ENCODE data around the gene AKIRIN2. TPM values are rescaled to one million over a fixed set of nuclear protein-coding genes. Genes with fewer than 3 reads are reported as not detected.
A peak's percentile ranks its signal among the peaks of the same experiment; 100 is the strongest.

The AKIRIN2 gene
- total and polyA plus RNA-seq, 2 experiments from 2014 or later, result 24.2 to 49.6 TPM

DNA sequence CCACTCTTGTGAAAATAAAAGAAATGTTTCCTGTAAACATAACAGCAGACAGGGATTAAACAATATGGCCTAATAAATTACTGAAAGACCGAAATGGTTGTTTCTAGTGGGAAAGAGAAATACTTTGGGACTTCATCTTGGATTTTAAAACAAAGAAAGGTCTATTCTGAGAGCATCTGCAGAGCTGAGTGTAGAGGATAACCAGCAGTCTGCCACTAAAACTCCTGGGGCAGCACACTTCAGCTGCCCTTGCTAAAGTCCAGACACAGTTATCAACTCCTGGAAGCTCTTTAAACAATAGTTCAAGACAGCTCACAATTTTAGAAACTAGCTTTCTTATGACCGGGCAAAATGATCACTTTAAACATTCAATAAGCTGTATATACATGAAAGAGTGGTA, 38.6 kb downstream of the AKIRIN2 start:
- 30% methylated on average over 2 of the region's 2 CpGs for WGBS (ENCODE audit: low lambda C conversion rate, missing lambda C conversion rate)
- TF ChIP-seq EZH2phosphoT487 (IDR thresholded peaks at IDR 0.05; ENCODE audit: low read depth, severe bottlenecking, unreplicated experiment) (no peak), EZH2 (IDR thresholded peaks at IDR 0.05; ENCODE audit: borderline replicate concordance) (no peak)
- TF ChIP-seq, protein P1, sequence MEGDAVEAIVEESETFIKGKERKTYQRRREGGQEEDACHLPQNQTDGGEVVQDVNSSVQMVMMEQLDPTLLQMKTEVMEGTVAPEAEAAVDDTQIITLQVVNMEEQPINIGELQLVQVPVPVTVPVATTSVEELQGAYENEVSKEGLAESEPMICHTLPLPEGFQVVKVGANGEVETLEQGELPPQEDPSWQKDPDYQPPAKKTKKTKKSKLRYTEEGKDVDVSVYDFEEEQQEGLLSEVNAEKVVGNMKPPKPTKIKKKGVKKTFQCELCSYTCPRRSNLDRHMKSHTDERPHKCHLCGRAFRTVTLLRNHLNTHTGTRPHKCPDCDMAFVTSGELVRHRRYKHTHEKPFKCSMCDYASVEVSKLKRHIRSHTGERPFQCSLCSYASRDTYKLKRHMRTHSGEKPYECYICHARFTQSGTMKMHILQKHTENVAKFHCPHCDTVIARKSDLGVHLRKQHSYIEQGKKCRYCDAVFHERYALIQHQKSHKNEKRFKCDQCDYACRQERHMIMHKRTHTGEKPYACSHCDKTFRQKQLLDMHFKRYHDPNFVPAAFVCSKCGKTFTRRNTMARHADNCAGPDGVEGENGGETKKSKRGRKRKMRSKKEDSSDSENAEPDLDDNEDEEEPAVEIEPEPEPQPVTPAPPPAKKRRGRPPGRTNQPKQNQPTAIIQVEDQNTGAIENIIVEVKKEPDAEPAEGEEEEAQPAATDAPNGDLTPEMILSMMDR (IDR thresholded peaks at IDR 0.05; ENCODE audit: poor library complexity), result no peak
- peak overlapping the region; percentile 35 for H3K27ac ChIP-seq

DNA sequence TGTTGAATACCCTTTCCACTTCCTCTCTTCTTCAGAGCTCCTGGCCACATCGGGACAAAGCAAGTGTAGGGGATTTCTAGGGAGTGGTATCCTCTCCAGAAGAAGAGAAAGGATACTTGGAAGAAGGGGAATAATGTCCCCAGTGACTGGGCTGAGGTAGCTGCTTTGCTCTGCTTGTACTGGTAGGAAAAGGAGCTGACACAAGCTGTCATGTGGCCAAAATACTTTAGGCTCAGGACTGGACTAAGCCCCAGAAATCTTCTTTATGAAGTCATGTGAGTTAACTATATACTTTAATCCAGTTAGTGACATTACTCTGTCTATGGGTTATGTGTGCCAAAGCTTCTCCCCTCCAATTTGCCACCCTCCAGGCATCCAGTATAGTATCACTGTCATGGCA, 40.5 kb downstream of the AKIRIN2 start:
- no peak overlapping the region for H2AFZ ChIP-seq
- WGBS (ENCODE audit: low lambda C conversion rate, missing lambda C conversion rate), result 89% methylated on average over 1 of the region's 1 CpG
- H3K27me3 ChIP-seq, result no peaks in the 10 kb centered on the region
- H3K36me3 ChIP-seq (replicated peaks; ENCODE audit: insufficient read depth, low read depth), result no peaks in the 10 kb centered on the region
- no peaks in the 10 kb centered on the region for H4K20me1 ChIP-seq (ENCODE audit: insufficient read depth, poor library complexity, severe bottlenecking)
- peaks cover 8% of the 10 kb centered on the region for H3K4me1 ChIP-seq (ENCODE audit: insufficient read depth)
- no peak overlapping the region for H3K4me2 ChIP-seq
- no peak for DNase-seq (ENCODE audit: low spot score)
- H3K9me2 ChIP-seq (replicated peaks; ENCODE audit: insufficient read depth), result no peaks in the 10 kb centered on the region
- H3K9me3 ChIP-seq (ENCODE audit: low read depth), result no peaks in the 10 kb centered on the region
- H3K4me3 ChIP-seq, result no peak overlapping the region
- no peaks in the 10 kb centered on the region for H3K79me2 ChIP-seq
- TF ChIP-seq EZH2 (IDR thresholded peaks at IDR 0.05; ENCODE audit: borderline replicate concordance) (no peak), EZH2phosphoT487 (IDR thresholded peaks at IDR 0.05; ENCODE audit: low read depth, severe bottlenecking, unreplicated experiment) (no peak)
- TF ChIP-seq, protein P1 (IDR thresholded peaks at IDR 0.05; ENCODE audit: poor library complexity), result no peak
- peak overlapping the region; percentile 18 for H3K27ac ChIP-seq

More for the DNA sequence above, 38.6 kb downstream of the AKIRIN2 start:
- no peaks in the 10 kb centered on the region for H3K36me3 ChIP-seq (replicated peaks; ENCODE audit: insufficient read depth, low read depth)
- no peaks in the 10 kb centered on the region for H3K9me3 ChIP-seq (ENCODE audit: low read depth)
- peak overlapping the region; percentile 11 for H3K4me2 ChIP-seq
- no peaks in the 10 kb centered on the region for H4K20me1 ChIP-seq (ENCODE audit: insufficient read depth, poor library complexity, severe bottlenecking)
- no peaks in the 10 kb centered on the region for H3K79me2 ChIP-seq
- no peak overlapping the region for H2AFZ ChIP-seq
- no peak overlapping the region for H3K4me3 ChIP-seq
- H3K4me1 ChIP-seq (ENCODE audit: insufficient read depth), result peaks cover 8% of the 10 kb centered on the region
- H3K27me3 ChIP-seq, result no peaks in the 10 kb centered on the region
- H3K9me2 ChIP-seq (replicated peaks; ENCODE audit: insufficient read depth), result no peaks in the 10 kb centered on the region
- DNase-seq (ENCODE audit: low spot score), result no peak

DNA sequence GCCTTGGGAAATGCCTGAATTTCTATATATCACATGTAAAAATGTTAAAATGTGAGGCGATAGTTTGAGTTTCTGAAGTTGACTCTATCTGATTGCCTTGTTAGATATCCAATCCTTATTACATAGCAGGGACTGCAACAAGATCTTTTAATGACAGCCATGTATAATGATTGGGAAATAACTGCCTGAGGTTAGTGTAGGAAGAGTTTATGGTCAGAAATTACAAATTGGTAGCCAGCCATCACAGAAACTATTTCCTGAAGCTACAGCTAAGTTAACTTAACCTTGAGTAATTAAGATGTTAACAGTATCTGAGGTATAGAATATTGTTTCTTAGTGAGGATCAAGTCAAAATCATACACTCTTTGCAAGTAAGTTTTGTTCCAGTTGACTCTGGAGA, 41.0 kb downstream of the AKIRIN2 start:
- Histone ChIP-seq H3K4me2 (no peak overlapping the region), H3K9me2 (replicated peaks; ENCODE audit: insufficient read depth) (no peaks in the 10 kb centered on the region)

More for the DNA sequence above, 41.0 kb downstream of the AKIRIN2 start:
- H2AFZ ChIP-seq, result no peak overlapping the region
- H3K27me3 ChIP-seq, result no peaks in the 10 kb centered on the region
- H4K20me1 ChIP-seq (ENCODE audit: insufficient read depth, poor library complexity, severe bottlenecking), result no peaks in the 10 kb centered on the region
- H3K79me2 ChIP-seq, result no peaks in the 10 kb centered on the region
- H3K27ac ChIP-seq, result peak overlapping the region; percentile 18
- H3K4me3 ChIP-seq, result no peak overlapping the region
- no peaks in the 10 kb centered on the region for H3K9me3 ChIP-seq (ENCODE audit: low read depth)
- WGBS (ENCODE audit: low lambda C conversion rate, missing lambda C conversion rate), result 92% methylated on average over 1 of the region's 1 CpG
- no peaks in the 10 kb centered on the region for H3K36me3 ChIP-seq (replicated peaks; ENCODE audit: insufficient read depth, low read depth)
- peaks cover 8% of the 10 kb centered on the region for H3K4me1 ChIP-seq (ENCODE audit: insufficient read depth)
- no peak for TF ChIP-seq EZH2 (IDR thresholded peaks at IDR 0.05; ENCODE audit: borderline replicate concordance)
- TF ChIP-seq EZH2phosphoT487 (IDR thresholded peaks at IDR 0.05; ENCODE audit: low read depth, severe bottlenecking, unreplicated experiment), result no peak
- TF ChIP-seq, protein P1 (IDR thresholded peaks at IDR 0.05; ENCODE audit: poor library complexity), result no peak
- DNase-seq (ENCODE audit: low spot score), result no peak
